Neural crest cell (in vitro differentiated cells): ENCODE measurements around the gene CA12. TPM values are rescaled to one million over a fixed set of nuclear protein-coding genes. Genes with fewer than 3 reads are reported as not detected.

Experiments used
- DNase-seq: peaks from one replicate; pipeline ENCODE4 v3.0.0; 2021; ENCODE audit warnings: low read depth, mixed read lengths, low spot score
- H3K27ac Mint-ChIP-seq: one replicate; pipeline ENCODE4 v1.8.0; 2021; ENCODE audit warnings: mild to moderate bottlenecking, mixed read lengths; ENCODE audit not compliant: unreplicated experiment
- H3K27me3 Mint-ChIP-seq: 2 replicates; pipeline ENCODE4 v1.8.0; 2021; ENCODE audit warnings: low read depth, mild to moderate bottlenecking, mixed read lengths
- H3K36me3 Mint-ChIP-seq: 2 replicates; pipeline ENCODE4 v1.8.0; 2021; ENCODE audit warnings: low read depth, mild to moderate bottlenecking, mixed read lengths
- H3K4me1 Mint-ChIP-seq: 2 replicates; pipeline ENCODE4 v1.8.0; 2021; ENCODE audit warnings: mixed read lengths
- H3K4me3 Mint-ChIP-seq: one replicate; pipeline ENCODE4 v1.8.0; 2021; ENCODE audit warnings: mild to moderate bottlenecking, mixed read lengths
- H3K9me3 Mint-ChIP-seq: 2 replicates; pipeline ENCODE4 v1.8.0; 2021; ENCODE audit warnings: mixed read lengths
- CTCF ChIP-seq: fragments of 200-600 bp; sonication (generic); conservative IDR thresholded peaks from 2 replicates; pipeline ENCODE4 v1.5.0; 2021; ENCODE audit warnings: antibody characterized with exemption, mild to moderate bottlenecking
- total RNA-seq: library from RNA; stranded (reverse); gene quantifications from 2 replicates; pipeline ENCODE4 v1.2.1, GENCODE V29; 2021

Gene CA12
- total RNA-seq, 1 donor from 2014 or later = 1.1 TPM

- H3K27ac Mint-ChIP-seq = peak overlapping the region; percentile 40
- no peaks in the 10 kb centered on the region for H3K36me3 Mint-ChIP-seq
- no peak overlapping the region for H3K4me3 Mint-ChIP-seq
- peaks cover 5% of the 10 kb centered on the region for H3K27me3 Mint-ChIP-seq
- no peak for DNase-seq
- H3K4me1 Mint-ChIP-seq = peaks cover 44% of the 10 kb centered on the region
- TF ChIP-seq CTCF = no peak
- H3K9me3 Mint-ChIP-seq = peaks cover 6% of the 10 kb centered on the region
These were observed 40.8 kb downstream of the CA12 start for GRCh38 chr15:63340878-63341277.

- no peaks in the 10 kb centered on the region for H3K36me3 Mint-ChIP-seq
- no peak overlapping the region for H3K4me3 Mint-ChIP-seq
- peaks cover 6% of the 10 kb centered on the region for H3K9me3 Mint-ChIP-seq
- peaks cover 5% of the 10 kb centered on the region for H3K27me3 Mint-ChIP-seq
- no peak for DNase-seq
- no peak for TF ChIP-seq CTCF
- peaks cover 44% of the 10 kb centered on the region for H3K4me1 Mint-ChIP-seq
- no peak overlapping the region for H3K27ac Mint-ChIP-seq
These were observed 41.3 kb downstream of the CA12 start for GRCh38 chr15:63340353-63340752.

GRCh38 chr15:63339836-63340235, 41.8 kb downstream of the CA12 start:
- Mint-ChIP-seq H3K36me3 (no peaks in the 10 kb centered on the region), H3K27me3 (peaks cover 5% of the 10 kb centered on the region), H3K4me3 (no peak overlapping the region), H3K4me1 (peaks cover 42% of the 10 kb centered on the region), H3K9me3 (peaks cover 6% of the 10 kb centered on the region), H3K27ac (no peak overlapping the region)
- no peak for TF ChIP-seq CTCF
- no peak for DNase-seq

GRCh38 chr15:63339006-63339766, 42.5 kb downstream of the CA12 start:
- Mint-ChIP-seq H3K9me3 (peaks cover 6% of the 10 kb centered on the region), H3K36me3 (no peaks in the 10 kb centered on the region), H3K4me1 (peaks cover 37% of the 10 kb centered on the region), H3K27me3 (peaks cover 5% of the 10 kb centered on the region), H3K27ac (no peak overlapping the region), H3K4me3 (no peak overlapping the region)
- TF ChIP-seq CTCF = no peak
- no peak for DNase-seq

GRCh38 chr15:63338170-63338569, 43.5 kb downstream of the CA12 start:
- Mint-ChIP-seq H3K4me1 (peaks cover 28% of the 10 kb centered on the region), H3K27me3 (peaks cover 5% of the 10 kb centered on the region), H3K9me3 (peaks cover 6% of the 10 kb centered on the region), H3K4me3 (no peak overlapping the region), H3K27ac (no peak overlapping the region), H3K36me3 (no peaks in the 10 kb centered on the region)
- no peak for TF ChIP-seq CTCF
- DNase-seq = no peak
